HG02884 (cell line): ENCODE results near the gene SEL1L.
"Not testable (repeated sequence)": the region's sequence is repeated elsewhere in the genome, so short reads cannot be mapped to it uniquely, and the experiment has no call there.

Source experiments
- ATAC-seq: cut with Tn5 transposase; IDR thresholded peaks from one replicate; pipeline ENCODE4 v1.9.1; 2021; ENCODE audit warnings: mild to moderate bottlenecking, moderate library complexity; ENCODE audit not compliant: unreplicated experiment

The SEL1L gene

DNA sequence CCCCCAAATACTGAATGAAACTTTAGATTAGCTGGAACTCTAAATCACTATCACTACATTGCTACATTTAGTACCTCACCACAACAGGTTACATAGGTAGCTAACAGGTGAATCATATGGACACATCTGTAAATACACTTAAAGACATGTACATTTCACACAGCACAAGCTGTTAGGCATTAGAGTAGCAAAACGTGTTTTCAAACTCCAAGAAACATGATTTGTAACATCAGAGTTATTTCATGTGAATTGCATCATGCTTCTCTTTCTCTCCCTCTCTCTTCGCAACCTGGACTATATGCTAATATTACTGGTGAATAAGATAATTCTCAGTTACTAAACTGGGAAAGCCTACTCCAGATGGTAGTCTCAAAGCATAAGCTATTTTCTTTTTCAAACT is 4.3 kb downstream of the SEL1L start:
- no peak for ATAC-seq

DNA sequence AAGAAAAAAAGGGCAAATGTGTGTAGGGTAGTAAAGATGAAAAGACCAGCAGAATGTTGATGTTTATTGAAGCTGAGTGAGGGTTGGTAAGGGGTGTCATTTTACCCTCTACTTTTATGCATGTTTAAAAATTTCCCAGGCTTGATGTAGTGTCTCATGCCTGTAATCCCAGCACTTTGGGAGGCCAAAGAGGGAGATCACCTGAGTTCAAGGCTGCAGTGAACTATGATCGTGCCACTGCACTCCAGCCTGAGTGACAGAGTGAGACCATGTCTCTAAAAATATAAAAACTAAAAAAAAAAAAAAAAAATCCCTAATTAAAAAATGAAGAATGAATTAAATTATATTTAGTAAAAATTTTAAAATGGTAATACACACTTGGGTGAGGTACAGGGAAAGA is 8.5 kb downstream of the SEL1L start:
- no peak for ATAC-seq

DNA sequence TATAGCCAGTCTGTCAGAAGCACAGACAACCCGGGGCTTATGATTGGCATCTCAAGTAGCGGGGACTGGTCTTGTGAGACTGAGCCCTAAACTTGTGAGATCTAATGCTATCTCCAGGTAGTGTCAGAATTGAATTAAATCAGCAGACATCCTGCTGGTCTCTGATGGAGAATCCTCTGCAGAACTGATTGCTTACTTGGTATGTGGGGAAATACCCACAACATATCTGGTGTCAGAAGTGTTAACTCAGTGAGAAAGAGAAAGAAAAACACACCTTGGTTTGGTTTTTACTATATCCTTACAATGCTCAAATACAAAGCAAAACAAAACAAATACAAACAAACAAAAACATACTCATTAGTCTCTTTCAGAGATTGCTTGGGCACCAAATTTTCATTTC is 10.0 kb downstream of the SEL1L start:
- peak; percentile 59 for ATAC-seq

DNA sequence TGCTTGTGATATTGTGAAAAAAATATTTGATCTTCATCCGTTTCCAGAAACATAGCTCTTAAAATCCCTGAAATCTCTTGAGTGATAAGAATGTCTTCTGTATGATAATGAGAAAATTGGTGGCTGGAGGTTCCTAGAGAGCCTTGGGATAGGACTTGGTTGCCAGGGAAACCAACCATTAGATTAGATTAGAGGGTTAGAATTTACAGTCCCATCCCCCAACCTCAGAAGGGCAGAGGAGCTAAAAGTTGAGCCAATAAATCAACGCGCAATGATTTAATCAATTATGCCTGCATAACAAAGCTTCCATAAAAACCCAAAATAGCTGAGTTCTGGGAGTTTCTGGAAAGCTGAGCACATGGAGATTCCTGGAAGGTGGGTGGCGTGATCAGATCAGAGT is 10.6 kb downstream of the SEL1L start:
- ATAC-seq = no peak

DNA sequence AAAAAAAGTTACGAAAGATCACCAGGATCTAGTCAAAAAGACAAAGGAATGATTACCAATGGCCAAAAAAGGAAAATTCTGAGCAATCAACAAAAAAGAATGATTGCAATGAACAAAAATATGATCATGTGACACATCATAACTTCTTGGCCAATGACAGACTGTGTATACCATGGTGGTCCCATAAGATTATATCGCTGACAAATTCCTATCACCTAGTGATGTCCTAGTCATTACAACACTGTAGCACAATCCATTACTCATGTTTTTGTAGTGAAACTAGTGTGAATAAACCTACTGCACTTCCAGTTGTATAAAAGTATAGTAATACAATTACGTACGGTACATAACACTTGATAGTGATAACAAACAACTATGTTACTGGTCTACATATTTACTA is 12.3 kb downstream of the SEL1L start:
- ATAC-seq = no peak

DNA sequence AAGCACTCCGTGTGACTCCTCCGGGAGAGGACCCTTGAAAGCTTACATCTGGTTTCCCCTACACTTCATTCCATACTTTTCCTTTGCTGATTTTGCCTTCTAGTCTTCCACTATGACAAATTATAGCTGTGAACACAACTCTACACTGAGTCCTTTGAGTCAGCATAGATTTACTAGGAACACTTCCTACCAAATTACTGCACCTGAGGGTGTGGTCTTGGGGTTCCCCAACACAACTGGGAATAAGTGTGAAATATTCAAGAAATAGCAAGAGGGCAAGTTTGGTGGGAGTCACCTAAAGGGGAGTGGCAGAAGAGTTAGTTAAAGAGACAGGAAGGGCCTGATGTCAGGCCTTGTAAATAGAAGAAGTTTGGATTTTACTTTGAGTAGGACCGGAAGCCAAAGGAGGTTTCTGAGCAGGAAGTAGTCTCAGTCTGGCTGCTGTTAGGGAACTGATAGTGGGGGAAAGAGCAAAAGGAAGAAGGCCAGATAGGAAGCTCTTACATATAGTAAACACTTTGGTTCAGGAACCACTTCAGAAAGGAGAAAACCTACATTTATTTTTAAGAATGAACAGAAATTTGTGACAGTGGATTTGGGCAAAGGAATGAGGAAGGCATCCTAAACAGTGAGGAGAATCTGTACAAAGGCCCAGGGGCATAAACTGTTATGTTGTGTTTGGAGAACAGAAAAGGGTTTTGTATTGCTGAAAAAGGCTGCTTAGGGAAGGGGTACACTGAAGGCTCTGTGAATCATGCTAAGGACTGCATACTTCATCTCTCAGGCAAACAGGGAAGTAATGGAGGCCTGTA is 14.2 kb downstream of the SEL1L start:
- peak; percentile 77 for ATAC-seq

DNA sequence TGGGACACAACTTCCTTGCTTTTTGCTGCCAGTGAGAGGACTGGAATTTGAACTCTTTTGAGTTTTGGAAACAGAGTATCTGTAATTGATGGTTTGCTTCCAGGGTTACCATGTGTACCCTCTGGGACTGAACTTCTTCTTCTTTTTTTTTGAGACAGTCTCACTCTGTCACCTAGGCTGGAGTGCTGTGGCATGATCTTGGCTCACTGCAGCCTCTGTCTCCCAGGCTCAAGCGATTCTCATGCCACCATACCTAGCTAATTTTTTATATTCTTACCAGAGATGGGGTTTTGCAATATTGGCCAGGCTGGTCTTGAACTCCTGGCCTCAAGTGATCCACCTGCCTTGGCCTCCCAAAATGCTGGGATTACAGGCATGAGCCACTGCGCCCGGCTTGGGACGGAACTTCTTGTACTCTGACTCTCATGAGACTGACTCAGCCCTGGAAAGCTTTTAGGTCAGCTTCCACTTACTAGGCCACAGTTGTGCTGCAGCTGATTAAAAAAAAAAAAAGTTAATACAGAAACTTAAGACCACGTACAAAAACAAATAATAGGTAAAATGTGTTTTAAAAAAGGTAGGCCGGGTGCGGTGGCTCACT is 15.8 kb downstream of the SEL1L start:
- no peak for ATAC-seq

DNA sequence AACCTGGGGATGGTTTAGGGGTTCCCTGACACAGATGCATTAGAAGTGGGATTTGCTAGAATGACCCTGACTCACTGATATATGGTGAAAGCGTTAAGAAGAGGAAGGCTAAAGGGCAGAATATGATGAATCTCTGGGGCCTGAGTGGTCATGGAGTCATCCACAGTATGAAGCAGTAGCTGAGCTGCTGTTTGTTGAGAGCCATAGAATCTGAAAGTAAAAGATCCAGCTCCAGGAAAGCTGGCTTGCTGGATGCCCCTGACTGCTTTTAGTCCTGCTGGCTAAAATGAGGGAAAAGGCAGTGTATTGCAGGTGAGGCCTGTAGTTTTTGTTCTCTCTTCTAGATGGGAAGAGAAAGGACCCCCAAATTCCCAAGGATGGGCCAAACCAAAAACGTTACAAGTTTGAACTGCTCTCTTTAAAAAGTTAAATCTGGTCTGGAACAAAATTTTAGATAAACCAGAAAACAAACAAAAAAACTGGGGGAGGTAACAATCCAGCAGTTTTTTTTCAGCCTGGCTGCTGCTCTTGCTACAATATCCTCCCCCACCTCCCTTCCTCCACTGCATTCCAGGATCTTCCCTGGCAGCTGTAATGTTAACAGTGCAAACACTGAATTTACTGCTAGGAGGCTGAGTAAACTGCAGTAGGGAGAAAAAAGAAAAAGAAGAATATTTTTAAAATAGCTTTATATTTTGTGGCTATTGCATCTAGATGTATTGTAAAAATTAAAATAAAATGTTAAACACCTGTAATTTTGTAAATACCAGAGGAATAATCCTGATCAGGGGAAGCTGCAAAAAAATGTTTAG is 16.5 kb downstream of the SEL1L start:
- no peak for ATAC-seq

DNA sequence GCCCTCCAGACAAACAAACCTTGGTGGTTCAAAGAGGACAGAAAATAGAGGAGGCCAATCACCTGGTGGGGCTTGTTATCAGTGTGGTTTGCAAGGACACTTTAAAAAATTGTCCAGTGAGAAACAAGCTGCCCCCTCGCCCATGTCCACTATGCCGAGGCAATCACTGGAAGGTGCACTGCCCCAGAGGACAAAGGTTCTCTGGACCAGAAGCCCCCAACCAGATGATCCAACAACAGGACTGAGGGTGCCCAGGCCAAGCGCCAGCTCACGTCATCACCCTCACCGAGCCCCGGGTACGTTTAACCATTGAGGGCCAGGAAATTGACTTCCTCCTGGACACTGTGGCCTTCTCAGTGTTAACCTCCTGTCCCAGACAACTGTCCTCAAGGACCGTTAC is 17.7 kb downstream of the SEL1L start:
- ATAC-seq = not testable (repeated sequence)

DNA sequence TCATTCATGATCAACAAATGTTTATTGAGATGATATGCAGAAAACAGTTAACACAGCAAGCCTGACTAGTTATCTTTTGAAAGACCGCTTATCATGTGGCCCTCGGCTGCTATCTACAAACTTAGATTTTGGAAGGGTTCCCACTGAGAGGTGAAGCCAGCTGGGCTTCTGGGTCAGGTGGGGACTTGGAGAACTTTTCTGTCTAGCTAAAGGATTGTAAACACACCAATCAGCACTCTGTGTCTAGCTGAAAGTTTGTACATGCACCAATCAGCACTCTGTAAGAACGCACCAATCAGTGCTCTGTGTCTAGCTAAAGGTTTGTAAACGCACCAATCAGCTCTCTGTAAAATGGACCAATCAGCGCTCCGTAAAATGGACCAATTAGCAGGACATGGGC is 20.8 kb downstream of the SEL1L start:
- ATAC-seq = not testable (repeated sequence)

DNA sequence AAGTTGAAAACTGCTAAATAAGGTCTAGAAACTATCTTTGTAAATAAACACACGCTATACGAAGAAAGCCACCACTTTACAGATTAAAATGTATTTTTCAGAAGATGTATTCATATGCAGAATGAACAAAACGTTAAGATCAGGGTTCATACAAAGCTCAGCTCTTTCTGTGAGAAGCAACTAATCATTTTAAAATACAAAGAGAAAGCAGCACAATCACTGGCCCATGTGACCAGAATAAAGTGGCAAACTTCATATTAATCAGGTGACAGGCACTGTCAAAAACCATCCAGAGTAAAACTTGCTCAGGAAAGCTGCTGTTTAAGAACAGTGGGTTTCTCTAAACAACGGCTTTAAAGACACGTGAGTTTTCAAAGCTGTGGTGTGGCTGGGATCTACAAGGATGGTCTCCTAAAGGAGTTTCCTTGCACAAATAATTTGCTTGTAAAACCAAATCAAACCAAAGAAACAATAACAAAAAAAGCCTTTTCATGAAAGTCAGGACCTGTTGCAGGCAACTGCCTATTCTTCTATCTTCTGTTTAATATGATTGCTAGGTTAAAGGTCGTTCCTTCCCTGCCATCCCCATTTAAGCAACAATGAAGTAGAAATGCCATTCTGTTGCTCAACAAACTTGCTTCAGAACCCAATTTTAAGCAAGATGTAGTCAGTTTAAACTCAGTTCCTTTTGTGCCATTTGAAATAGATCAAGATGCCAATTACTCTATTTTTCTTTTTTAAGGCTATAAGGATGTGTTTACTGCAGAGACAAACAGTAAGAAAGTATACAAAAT is 22.3 kb downstream of the SEL1L start:
- no peak for ATAC-seq

DNA sequence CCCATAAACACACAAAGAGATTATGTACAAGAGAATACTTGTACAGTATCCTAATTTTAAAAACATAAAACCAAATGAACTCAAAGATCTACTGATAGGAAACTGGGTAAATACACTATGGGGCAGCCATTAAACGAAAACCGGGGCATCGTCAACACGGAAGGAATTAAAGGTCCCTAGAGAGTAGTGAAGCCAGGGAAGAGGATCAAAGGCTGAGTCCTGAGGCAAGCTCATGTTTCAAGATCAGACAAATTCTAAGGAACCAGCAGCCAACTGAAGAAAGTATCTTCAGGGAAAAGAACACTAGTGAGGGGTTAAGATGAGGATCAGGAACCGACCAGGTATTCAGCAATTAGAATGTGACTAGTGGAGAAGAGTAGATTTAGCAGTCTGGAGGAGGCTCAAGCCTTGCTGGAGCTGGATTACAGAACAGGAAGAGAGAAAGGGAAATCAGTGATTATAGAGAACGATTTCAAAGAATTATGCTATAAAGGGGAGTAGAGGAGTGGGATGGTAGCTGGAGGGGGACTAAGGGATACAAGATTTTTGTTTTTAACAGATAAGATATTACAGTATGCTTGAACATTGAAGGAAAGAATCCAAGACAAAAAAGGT is 23.7 kb downstream of the SEL1L start:
- no peak for ATAC-seq

DNA sequence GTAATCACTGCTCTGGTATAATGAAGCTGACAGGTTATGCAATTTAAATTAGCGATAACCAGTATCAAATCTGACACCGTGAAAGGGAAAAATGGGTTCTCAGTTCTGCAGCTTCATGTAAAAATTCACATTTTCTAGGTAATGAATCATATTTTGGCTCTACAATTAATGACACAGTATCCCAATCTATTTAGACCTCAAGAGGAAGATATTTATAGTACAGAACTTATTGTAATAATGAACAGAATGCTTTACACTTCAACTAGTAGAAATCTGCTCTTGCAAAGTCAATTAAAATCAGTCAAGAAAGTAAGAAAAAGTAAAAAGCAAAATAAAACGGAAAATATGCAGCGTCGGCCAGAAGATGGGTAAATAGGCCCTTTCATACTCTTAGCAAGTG is 24.3 kb downstream of the SEL1L start:
- ATAC-seq = no peak

DNA sequence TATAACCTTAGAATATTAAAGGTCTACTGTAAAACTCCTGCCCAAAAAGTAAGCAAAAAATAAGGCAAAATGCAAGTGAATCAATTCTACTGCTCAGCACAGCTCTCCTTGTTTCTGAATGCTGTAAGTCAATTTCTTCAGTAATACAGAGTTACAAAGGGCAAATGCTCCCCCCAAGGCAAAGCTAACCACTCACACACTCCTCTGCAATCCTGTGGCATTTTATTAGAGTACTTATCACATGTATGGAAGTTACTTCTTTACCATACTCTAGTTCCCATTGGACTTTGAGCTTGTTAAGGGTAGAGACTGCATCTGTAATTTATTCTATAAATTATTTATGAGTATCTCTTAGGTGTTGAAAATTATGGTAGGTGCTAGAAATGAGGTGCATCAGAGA is 27.2 kb downstream of the SEL1L start:
- ATAC-seq = no peak

DNA sequence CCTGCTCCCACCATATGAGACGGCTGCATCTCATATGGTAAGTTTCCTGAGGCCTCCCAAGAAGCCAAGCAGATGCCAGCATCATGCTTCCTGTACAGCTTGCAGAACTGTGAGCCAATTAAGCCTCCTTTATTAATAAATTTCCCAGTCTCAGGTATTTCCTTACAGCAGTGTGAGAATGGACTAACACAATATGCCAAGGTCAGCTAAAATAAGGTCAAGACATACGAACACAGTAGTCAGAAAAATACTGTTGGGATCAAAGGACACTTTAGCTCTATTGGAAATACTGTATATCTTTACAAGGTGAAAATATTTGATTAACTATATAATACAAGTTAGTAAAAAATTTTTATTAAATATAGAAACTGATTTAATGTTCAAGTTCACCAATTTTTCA is 28.8 kb downstream of the SEL1L start:
- ATAC-seq = no peak

DNA sequence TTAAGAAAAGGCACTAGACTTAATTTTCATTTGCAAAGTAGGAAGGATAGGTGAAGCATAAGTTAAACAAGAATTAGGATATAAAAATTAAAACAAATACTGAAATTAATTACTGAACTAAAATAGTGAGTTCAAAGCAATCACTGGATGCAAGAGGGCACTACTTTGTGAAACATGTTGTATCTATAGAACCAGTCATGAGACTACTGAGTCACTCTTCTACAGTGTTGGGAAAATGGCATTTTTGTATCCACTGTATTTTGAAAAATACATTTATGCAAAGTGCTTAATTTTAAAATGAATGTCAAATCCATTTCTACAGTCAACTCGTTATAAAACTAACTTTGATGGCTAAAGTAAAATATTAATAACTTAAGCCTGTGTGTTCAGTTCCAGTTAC is 47.9 kb downstream of the SEL1L start:
- ATAC-seq = no peak

DNA sequence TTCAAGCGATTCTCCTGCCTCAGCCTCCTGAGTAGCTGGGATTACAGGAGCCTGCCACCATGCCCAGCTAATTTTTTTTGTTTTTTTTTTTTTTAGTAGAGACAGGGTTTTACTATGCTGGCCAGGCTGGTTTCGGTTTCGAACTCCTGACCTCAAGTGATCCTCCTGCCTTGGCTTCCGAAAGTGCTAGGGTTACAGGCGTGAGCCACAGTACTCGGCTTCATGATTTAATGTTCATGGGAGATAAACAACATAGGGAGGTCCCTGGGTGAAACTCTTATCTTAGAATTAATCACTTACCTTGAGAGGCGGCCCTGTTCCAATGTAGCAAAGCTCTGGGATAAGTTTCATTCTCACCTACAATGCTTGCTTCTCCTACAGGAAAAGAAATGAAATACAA is 48.3 kb downstream of the SEL1L start:
- ATAC-seq = peak; percentile 92

DNA sequence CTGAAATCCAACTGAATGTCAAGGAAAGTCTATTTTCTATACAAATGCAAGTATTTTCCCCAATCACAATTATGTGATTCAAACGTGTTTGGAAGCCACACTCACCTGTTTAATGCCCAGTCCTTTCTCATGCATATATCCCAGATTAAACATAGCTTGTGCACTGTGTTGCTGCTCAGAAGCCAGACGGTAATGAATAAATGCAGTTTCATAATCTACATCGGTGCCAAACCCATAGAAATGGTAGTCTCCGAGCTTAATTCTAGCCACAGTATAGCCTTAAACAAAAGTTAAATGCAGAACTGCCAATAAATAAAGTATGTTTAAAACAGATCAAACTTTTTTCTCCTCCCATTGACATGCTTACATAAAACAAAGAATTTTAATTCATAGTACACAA is 49.5 kb downstream of the SEL1L start:
- ATAC-seq = no peak

DNA sequence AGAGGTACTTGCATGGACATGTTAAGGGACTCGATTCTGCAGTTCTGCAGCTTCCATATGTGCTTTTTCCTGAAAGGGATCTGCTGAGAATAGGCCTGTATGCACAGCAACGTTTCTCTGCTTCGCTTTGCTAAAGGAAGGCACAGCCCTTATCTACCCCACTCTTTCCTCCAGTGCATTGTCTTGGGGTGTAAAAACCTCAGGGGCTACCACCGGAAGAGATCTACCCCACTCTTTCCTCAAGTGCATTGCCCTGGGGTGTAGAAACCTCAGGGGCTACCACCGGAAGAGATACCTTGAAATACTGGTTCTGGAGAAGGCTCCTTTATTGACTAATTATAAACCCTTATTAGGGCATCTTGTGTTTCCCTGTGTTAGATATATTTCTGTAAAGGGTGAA is 52.9 kb downstream of the SEL1L start:
- ATAC-seq = no peak

DNA sequence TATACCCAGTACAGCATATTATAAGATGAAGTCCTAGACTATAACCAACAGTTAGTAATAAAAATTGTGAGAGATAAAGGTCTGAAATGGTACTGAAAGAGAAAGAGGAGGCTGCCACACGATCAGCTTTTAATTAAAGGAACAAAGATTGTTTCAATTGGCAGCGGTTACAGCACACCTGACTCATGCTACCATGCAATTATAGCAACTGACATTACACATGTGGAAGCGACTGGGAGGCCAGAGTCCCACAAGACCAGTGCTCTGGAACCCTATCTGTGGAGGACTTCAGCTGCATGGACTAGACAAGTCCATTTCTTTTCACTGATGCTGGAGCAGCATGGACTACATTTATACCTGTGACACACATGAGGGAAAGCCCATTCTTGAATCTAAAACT is 55.2 kb downstream of the SEL1L start:
- no peak for ATAC-seq

DNA sequence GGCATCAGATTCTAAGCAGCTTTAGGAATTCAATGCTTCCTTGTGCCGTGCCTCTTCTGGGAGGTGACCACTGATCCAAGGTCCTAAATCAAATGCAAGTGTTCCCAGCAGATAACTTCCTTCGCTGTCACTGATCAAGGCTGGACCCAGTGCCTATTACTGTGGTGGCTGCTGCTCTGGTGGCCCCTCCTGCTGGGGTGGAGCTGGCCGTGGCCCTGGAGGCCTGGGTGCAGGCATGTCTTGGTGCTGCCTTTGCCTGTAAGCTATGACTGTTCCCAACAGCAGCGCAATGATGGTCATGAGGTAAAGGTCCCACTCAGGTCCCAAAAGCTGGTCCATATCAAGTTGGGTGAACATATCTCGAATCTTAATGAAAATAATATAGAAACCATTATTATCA is 56.8 kb downstream of the SEL1L start:
- ATAC-seq = no peak
